GM15510 (cell line): ENCODE measurements around the gene RIMBP2.

ENCODE experiments used
- POLR2A ChIP-seq: IDR thresholded peaks from 3 replicates; pipeline ENCODE4 v1.6.1; 2011; ENCODE audit warnings: borderline replicate concordance; ENCODE audit not compliant: insufficient read length; ENCODE audit errors: extremely low read depth

RIMBP2 gene

DNA sequence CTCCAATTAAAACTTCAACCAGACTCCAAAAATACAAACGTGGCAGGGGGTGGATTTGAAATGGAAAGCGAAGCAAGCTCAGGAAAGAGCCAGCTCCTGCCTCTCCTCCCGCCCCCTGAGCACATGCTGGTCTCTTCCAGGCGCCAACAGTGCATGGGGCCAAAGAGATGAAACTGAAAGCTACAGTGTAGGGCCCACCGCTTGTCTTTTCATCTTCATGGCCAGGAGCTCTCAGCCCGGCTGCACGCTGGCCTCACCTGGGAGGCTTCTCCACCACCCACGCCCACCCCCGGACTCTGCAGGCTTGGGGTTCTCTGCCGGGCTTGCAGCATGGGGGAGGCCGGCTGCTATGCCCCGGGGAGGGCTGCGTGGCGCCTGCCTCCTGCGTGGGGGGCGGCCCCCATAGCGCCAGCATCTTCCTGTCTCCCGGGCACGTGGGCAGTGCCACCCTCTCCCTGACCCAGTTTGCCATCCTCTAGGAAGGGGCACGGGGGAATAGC, 2.0 kb downstream of the RIMBP2 start:
- no peak for TF ChIP-seq POLR2A

GRCh38 chr12:130713581-130713991, 2.5 kb downstream of the RIMBP2 start:
- no peak for TF ChIP-seq POLR2A

- no peak for TF ChIP-seq POLR2A
Measured at GRCh38 chr12:130712346-130713065, 3.6 kb downstream of the RIMBP2 start.

GRCh38 chr12:130711756-130712155, 4.3 kb downstream of the RIMBP2 start:
- TF ChIP-seq POLR2A: no peak

GRCh38 chr12:130710733-130711080, 5.4 kb downstream of the RIMBP2 start:
- no peak for TF ChIP-seq POLR2A

DNA sequence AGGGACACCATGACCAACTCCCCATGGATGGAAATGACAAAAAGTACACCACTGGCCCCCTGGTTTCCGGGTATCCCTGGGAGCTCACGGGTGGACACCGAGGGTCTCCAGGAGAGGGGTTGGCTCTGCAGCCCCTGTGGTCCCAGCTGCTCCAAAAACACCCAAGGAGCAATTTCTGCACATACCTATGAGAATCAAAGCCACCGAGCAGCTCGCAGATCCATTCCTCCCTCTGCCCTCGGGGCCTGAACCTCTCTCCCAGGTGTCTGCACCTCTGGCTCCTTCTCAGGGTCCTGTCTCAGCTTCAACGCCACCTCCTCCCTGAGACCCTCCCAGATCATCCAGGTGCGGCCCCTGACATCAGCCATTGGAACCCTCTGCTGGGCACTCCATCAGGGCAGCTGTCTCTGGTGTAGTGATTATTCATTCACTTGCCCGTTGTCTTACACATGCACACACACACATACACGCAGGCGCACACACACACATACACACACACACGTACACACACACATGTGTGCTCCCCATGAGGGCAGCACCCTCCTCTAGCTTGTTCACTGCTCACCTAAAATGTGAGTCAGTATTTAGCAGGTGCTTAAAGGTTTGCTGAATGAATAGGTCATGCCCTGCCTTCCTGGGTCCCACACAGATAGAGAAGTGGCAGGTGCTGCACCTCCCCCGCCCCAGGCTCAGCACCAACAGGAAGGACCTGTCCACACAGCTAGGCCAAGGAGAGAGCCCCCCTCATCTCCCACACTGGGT, 5.9 kb downstream of the RIMBP2 start:
- no peak for TF ChIP-seq POLR2A

- TF ChIP-seq POLR2A: no peak
Measured at GRCh38 chr12:130709151-130709970, 6.7 kb downstream of the RIMBP2 start.

DNA sequence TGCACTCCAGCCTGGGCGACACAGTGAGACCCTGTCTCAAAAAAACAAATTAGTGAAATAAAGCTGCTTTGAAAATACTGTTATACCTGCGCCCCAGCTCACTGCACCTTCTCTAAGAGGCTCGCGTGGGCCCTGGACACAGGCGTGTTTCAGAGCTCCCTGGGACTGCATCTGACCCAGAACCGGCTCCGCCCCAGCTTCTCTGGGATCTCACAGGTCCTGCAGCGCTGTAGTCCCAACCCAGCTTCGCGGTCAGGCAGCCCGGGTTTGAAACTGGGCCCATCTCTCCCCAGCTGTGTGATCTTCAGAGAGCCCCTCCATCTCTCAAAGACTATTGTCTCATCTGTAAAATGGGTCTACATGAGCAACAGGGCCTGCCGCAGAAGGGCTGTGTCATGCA, 7.5 kb downstream of the RIMBP2 start:
- no peak for TF ChIP-seq POLR2A

GRCh38 chr12:130707571-130707891, 8.6 kb downstream of the RIMBP2 start:
- TF ChIP-seq POLR2A: no peak

DNA sequence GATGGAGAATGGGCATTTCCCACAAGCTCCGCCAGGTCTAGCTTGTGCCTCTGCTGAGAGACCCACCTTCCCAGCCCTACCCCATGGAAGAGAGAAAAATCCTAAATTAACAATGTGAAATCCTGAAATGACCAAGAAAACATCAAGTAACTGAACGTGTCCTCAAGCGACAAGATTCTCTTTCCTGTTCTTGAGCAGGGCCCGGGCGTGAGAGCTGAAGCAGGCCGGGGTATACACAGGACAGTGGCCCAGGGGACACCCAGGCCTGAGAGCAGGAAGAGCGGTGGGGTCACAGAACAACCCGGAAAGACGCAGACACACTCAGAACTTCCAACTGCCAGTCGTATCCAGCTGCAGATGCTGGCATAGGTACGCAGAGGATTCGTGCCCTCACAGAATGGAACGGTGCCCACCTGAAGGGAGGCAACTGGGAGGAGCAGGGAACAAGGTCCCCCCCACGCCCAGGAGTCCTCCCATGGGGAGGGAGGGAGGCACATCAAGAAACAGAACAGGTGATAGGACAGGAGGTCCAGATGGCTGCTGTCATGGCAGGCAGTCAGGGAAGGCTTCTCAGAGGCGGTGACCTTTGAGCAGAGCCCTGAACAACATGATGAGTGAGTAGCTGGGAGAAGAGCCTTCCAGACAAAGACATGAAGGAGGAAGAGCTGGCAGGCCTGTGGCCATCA, 9.1 kb downstream of the RIMBP2 start:
- TF ChIP-seq POLR2A: no peak

GRCh38 chr12:130706311-130706710, 9.8 kb downstream of the RIMBP2 start:
- TF ChIP-seq POLR2A: no peak

DNA sequence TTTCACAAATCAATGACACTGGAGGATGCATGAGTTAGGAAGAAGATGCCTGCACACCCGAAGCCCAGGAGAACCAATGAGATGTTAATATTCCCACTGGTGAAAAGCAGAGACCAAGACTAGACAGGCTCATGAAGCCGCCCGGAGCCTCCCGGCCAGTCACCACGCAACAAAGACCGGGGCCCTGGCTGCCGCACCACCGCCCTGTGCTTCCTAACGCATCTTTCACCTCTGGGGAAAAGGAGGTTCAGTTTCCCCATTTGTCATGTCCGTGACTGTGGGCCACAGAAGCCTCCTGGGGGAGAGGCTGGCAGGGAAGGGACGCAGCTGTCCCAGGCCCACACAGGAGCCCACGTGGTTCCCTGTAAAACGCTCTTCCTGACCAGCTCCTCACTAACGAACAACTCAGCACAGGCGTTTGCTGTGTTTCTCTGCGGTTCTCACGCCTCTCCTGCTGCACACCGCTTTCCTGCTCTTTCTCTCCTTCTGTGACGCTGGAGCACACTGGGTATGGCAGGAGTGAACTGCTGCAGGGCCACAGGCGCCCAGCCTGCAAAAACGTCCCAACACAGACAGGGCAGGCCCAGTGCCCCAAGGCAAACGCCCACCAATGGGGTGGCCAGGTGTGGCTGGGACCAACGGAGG, 10.8 kb downstream of the RIMBP2 start:
- TF ChIP-seq POLR2A: no peak

GRCh38 chr12:130704606-130705005, 11.5 kb downstream of the RIMBP2 start:
- no peak for TF ChIP-seq POLR2A

DNA sequence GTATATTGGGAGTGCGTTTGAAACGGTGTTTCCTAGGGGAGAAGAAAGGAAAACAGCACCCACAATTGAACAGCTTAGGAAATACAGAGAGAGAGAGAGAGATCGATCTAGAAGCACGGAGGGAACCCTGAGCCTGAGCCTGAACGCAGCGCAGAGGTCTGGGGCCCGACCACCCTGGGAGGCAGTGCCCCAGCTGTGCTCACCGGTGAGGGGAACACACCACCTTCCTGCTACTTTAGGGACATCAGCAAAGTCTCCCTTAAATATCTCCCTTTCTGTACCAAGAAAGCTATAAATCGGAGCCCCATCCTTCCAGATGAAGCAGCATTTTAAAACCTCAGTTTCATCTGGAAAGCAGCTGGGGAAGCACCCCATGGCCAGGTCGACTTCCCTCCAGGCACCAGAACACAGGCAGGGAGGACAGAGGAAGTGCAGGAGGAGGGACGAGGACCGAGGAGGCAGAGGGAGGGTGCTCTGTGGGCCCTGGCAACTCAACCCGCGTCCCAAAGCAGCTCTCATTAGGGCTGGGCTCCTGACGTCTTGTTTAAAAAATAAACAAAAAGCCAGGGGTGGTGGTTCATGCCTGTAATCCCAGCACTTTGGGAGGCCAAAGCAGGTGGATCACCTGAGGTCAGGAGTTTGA, 12.2 kb downstream of the RIMBP2 start:
- TF ChIP-seq POLR2A: no peak

DNA sequence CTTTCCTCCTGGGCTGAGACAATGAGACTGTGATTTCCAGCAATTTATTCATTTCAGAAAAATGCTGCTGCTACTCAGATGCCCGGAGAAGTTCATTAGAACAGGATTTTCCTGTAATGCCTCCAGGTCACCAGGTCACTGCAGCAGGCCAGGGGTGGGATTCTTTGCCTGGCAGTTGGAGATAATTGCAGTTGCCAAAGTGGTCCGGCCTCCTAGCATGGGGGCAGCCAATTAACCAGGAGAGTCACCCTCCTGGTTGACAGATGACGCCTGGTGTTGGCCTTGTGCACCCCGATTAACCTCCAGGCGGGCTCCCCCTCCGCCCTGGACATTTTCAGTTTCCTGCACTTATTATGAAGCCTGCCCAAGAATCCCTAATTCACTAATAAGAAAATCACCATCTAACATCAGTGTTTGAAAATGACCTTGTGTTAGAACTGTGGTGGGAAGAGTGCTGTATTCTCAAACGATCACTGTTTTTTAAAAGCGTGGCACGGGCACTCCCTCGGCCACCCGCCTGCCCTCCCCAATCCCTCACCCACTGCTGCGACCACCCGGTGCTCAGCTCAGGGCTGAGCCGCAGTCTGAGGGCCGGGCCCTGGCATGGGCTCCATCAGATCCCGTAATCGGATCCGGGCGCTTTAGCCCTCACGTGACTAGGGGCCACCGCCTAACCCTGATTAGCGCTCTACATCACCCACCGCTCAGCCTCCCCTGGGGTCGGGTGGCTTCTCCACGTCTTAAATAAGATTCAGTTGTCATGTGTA, 12.9 kb downstream of the RIMBP2 start:
- no peak for TF ChIP-seq POLR2A
